SH-SY5Y (cell line): Measurements from ENCODE around the gene ILK.

Experiments
- GATA2 ChIP-seq: IDR thresholded peaks from 2 replicates; pipeline ENCODE4 v1.6.1; 2011; ENCODE audit warnings: mild to moderate bottlenecking, low read depth, low read length
- GATA3 ChIP-seq: IDR thresholded peaks from 2 replicates; pipeline ENCODE4 v1.6.1; 2011; ENCODE audit warnings: low read depth, mild to moderate bottlenecking, low read length, moderate library complexity

DNA sequence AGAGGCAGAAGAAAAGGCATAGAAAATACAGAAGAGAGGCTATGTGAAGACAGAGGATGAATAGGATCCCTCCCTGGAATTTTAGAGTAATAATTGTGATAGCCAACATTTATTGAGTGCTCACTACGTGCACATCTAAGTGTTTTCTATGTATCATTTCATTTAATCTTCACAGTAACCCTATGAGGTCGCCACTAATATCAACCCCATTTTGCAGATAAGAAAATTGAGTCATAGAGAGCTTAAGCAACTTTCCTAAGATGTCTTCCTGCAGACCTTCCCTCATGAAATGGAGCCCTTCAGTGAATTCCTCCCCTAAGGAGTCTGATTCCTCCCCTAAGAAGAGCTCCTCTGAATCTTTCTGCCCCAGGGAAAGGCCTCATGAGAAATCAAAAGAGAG lies 38.2 kb upstream of the ILK start:
- TF ChIP-seq GATA3 (no peak), GATA2 (no peak)
